PC-9 (cell line): ENCODE data around the gene RPTOR. TPM values are rescaled to one million over a fixed set of nuclear protein-coding genes. Genes with fewer than 3 reads are reported as not detected.

Source experiments
- BruUV-seq: library from RNA; stranded (reverse); fragments of 400-500 nt; replicated peaks from 2 replicates; lab custom pipeline; 2021; lab: Mats Ljungman, UMichigan
- CTCF ChIA-PET: fragments of 300-600 bp; sonication (Branson Sonifier 250); formaldehyde crosslinking; loops from one replicate; lab custom pipeline; 2022; ENCODE audit warnings: antibody characterized with exemption; lab: Charles Lee
- POLR2A ChIA-PET: fragments of 300-600 bp; sonication (Branson Sonifier 250); formaldehyde crosslinking; loops from one replicate; lab custom pipeline; 2022; ENCODE audit warnings: antibody characterized with exemption; ENCODE audit not compliant: unreplicated experiment; lab: Charles Lee
- DNase-seq, 2 experiments: peaks; one replicate each; pipeline versions ENCODE4 v3.0.0 to v3.0.0-alpha.2; 2015 to 2022; ENCODE audit warnings: mixed read lengths in 1 of 2
- H2AFZ ChIP-seq: fragments of 200-600 bp; sonication (generic); 2 replicates; pipeline ENCODE4 v1.8.1; 2017; ENCODE audit warnings: antibody characterized with exemption
- H3F3A ChIP-seq: fragments of 200-600 bp; sonication (generic); 2 replicates; pipeline ENCODE4 v1.8.1; 2017; ENCODE audit warnings: antibody characterized with exemption, mild to moderate bottlenecking, low read depth; ENCODE audit not compliant: insufficient read depth
- H3K27ac ChIP-seq: fragments of 200-600 bp; sonication (generic); 2 replicates; pipeline ENCODE4 v1.6.1; 2016; ENCODE audit warnings: mixed run types
- H3K27me3 ChIP-seq: fragments of 200-600 bp; sonication (generic); 2 replicates; pipeline ENCODE4 v1.6.1; 2016; ENCODE audit warnings: low read depth, mixed run types; ENCODE audit not compliant: insufficient read depth
- H3K36me3 ChIP-seq: fragments of 200-600 bp; sonication (generic); 2 replicates; pipeline ENCODE4 v1.6.1; 2016; ENCODE audit warnings: low read depth, mixed run types
- H3K4me1 ChIP-seq: fragments of 200-600 bp; sonication (generic); replicated peaks from 2 replicates; pipeline ENCODE4 v1.6.1; 2016; ENCODE audit warnings: mixed run types; ENCODE audit not compliant: insufficient read depth
- H3K4me2 ChIP-seq: fragments of 200-600 bp; sonication (generic); 2 replicates; pipeline ENCODE4 v1.6.1; 2017; ENCODE audit warnings: mixed run types
- H3K4me3 ChIP-seq: fragments of 200-600 bp; sonication (generic); 2 replicates; pipeline ENCODE4 v1.6.1; 2016; ENCODE audit warnings: mixed run types
- H3K79me2 ChIP-seq: fragments of 200-600 bp; sonication (generic); 2 replicates; pipeline ENCODE4 v1.6.1; 2017; ENCODE audit warnings: low read depth, mixed run types
- H3K9me2 ChIP-seq: fragments of 200-600 bp; sonication (generic); 2 replicates; pipeline ENCODE4 v1.8.1; 2017; ENCODE audit warnings: mild to moderate bottlenecking; ENCODE audit not compliant: insufficient read depth
- H3K9me3 ChIP-seq: fragments of 200-600 bp; sonication (generic); 2 replicates; pipeline ENCODE4 v1.8.1; 2016; ENCODE audit warnings: low read depth; ENCODE audit not compliant: insufficient read depth
- H4K20me1 ChIP-seq: fragments of 200-600 bp; sonication (generic); 2 replicates; pipeline ENCODE4 v1.8.1; 2017; ENCODE audit not compliant: insufficient read depth
- EZH2 ChIP-seq: fragments of 200-600 bp; sonication (generic); IDR thresholded peaks from 2 replicates; pipeline ENCODE4 v1.8.0; 2017; ENCODE audit warnings: antibody characterized with exemption, low read depth
- intact Hi-C: fragments of 100-400 bp; cut with micrococcal nuclease; formaldehyde crosslinking; loops from one replicate; pipeline ENCODE4 v1.10.0; 2022; ENCODE audit not compliant: unreplicated experiment
- total RNA-seq: library from RNA; stranded (reverse); gene quantifications from 2 replicates; pipeline ENCODE4 v1.2.3, GENCODE V29; 2021
- TF ChIP-seq, protein P1 (sequence below): fragments of 200-600 bp; sonication (generic); conservative IDR thresholded peaks from 2 replicates; pipeline ENCODE4 v1.6.1; 2017; ENCODE audit warnings: mixed run types, antibody characterized with exemption, mild to moderate bottlenecking, moderate library complexity

Gene RPTOR
- total RNA-seq, 1 experiment from 2014 or later: 50.8 TPM

DNA sequence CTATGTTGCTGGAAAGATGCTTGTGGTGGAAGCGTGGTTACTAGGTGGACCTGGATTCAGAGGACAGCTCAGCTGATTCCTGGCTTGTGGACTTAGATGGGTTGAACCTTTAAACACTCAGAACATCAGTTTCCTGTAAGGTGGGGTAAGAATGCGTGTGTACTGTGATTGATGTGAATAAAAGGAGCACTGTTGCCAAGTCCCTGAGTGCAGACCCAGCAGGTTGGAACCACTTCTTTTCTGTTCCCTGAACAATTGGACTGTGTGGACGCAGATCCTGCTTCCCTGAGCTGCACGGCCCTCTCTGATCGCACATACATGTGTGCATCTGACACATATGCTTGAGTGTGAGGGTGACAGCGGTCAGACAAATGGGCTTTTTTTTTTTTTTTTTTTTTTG lies 37.5 kb downstream of the RPTOR start:
- no peak overlapping the region for H3K4me3 ChIP-seq
- no peaks in the 10 kb centered on the region for H3K36me3 ChIP-seq
- no peaks in the 10 kb centered on the region for H3F3A ChIP-seq
- peaks cover 35% of the 10 kb centered on the region for H3K79me2 ChIP-seq
- no peak overlapping the region for H3K4me2 ChIP-seq
- TF ChIP-seq, protein P1, sequence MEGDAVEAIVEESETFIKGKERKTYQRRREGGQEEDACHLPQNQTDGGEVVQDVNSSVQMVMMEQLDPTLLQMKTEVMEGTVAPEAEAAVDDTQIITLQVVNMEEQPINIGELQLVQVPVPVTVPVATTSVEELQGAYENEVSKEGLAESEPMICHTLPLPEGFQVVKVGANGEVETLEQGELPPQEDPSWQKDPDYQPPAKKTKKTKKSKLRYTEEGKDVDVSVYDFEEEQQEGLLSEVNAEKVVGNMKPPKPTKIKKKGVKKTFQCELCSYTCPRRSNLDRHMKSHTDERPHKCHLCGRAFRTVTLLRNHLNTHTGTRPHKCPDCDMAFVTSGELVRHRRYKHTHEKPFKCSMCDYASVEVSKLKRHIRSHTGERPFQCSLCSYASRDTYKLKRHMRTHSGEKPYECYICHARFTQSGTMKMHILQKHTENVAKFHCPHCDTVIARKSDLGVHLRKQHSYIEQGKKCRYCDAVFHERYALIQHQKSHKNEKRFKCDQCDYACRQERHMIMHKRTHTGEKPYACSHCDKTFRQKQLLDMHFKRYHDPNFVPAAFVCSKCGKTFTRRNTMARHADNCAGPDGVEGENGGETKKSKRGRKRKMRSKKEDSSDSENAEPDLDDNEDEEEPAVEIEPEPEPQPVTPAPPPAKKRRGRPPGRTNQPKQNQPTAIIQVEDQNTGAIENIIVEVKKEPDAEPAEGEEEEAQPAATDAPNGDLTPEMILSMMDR: no peak
- TF ChIP-seq EZH2: no peak
- H3K9me2 ChIP-seq: no peaks in the 10 kb centered on the region
- POLR2A ChIA-PET: no interaction called here
- DNase-seq: no peak
- CTCF ChIA-PET: no interaction called here
- no TSS peak for BruUV-seq
- H4K20me1 ChIP-seq: peaks cover 33% of the 10 kb centered on the region
- no peak overlapping the region for H3K27ac ChIP-seq
- intact Hi-C loops: no loop called here
- no peaks in the 10 kb centered on the region for H3K9me3 ChIP-seq
- no peaks in the 10 kb centered on the region for H3K4me1 ChIP-seq
- no peak overlapping the region for H2AFZ ChIP-seq
- H3K27me3 ChIP-seq: no peaks in the 10 kb centered on the region

DNA sequence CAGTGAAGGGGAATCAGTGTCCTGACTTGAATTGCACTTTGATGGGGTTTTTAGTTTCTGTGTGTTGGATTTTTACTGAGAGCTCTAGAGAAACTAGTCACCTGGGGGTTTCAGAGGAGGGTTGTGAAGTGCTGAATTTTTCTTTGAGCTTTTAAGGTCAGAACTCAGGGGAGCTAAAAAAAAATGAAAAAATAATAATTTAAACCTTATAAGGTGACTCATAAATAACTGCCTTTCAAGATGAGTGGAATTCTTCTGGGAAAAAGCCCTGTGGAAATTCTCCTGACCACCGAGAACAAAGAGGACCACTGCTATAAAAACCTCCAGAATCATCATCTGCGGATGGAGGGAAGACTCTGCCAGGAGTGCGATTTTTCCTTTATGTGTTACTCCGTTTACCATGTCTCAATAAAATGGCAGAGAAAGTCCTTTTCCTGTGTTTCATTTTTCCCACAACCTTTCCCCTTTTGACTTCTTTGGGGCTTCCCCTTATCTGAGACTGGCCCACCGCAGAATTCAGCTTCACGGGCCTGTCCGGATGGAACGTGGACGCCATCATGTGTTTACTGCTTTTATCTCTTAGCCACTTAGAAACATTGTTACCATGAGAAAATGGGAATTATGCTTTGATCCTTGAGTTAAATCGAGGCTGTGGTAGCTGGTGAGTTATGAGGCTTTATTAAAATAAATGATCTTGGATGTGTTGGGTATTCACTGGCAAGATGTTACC lies 39.7 kb downstream of the RPTOR start:
- POLR2A ChIA-PET: no interaction called here

DNA sequence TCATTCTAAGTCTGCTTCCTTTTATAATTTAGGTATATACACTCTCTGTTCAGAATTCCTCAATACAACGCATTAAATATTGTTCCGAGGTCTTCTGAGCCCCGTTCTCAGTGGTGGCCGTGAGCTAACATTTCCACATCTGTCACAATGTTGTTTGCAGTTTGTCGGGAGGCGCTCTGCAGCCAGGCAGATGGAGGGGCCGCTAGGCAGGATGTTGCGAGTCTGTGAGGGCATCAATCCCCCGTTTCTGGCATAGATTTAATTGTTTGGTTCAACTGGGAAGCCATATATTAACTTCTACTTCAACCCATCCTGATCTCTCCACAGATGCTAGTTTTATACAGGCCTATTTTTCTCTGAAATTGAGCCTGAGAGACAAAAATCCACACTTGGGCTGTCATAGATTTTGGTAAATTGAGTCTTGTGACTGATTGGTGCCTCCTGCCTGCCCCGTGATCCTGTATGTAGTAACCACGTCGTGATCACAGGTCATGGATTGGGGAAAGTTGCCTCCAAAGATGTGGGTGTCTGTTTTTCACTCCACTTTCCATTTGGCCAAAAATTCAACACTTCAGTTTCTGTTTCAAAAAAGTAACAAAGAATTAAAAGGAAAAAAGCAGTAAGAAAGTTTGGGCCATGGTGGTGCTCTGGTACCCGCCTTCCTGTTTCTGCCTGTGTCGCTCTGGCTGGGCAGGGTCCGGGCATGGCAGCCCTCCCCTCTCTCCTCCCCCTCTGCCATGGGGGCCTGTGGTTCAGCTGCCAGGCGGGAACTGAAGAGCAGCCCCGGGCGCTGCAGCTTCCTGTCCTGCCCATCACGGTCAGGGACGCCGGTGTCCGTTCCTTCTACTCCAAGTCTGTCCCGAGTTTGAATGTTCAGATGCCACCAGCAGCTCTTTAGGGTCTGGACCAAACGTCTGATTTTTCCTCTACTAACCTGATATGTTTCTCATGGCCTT lies 41.5 kb downstream of the RPTOR start:
- Histone ChIP-seq H3K9me3 (no peaks in the 10 kb centered on the region), H3K4me2 (no peak overlapping the region), H2AFZ (no peak overlapping the region), H3K4me1 (no peaks in the 10 kb centered on the region), H3K9me2 (no peaks in the 10 kb centered on the region), H4K20me1 (peaks cover 25% of the 10 kb centered on the region), H3K27me3 (no peaks in the 10 kb centered on the region), H3K27ac (no peak overlapping the region), H3F3A (no peaks in the 10 kb centered on the region), H3K4me3 (no peak overlapping the region), H3K36me3 (no peaks in the 10 kb centered on the region), H3K79me2 (peaks cover 40% of the 10 kb centered on the region)
- no peak for TF ChIP-seq EZH2
- TF ChIP-seq, protein P1: no peak
- no TSS peak for BruUV-seq
- DNase-seq: no peak
- CTCF ChIA-PET: no interaction called here
- intact Hi-C loops: no loop called here
- POLR2A ChIA-PET: interaction anchor here (0.5 kb wide), 1 partner anchor 20 kb away, joined by 7 read pairs; no protein-coding TSS in a partner anchor

More for the DNA sequence above, 39.7 kb downstream of the RPTOR start:
- peaks cover 37% of the 10 kb centered on the region for H3K79me2 ChIP-seq
- H3K4me3 ChIP-seq: no peak overlapping the region
- no peaks in the 10 kb centered on the region for H3K36me3 ChIP-seq
- no peaks in the 10 kb centered on the region for H3K9me2 ChIP-seq
- H3K27ac ChIP-seq: no peak overlapping the region
- no peaks in the 10 kb centered on the region for H3K4me1 ChIP-seq
- H2AFZ ChIP-seq: no peak overlapping the region
- CTCF ChIA-PET: interaction anchor here (0.6 kb wide), 1 partner anchor 378 kb away, joined by 3 read pairs; no protein-coding TSS in a partner anchor
- H4K20me1 ChIP-seq: peaks cover 28% of the 10 kb centered on the region
- intact Hi-C loops: no loop called here
- no peaks in the 10 kb centered on the region for H3K9me3 ChIP-seq
- H3F3A ChIP-seq: no peaks in the 10 kb centered on the region
- H3K4me2 ChIP-seq: no peak overlapping the region
- no peaks in the 10 kb centered on the region for H3K27me3 ChIP-seq
- DNase-seq: no peak
- BruUV-seq: no TSS peak
- TF ChIP-seq, protein P1: no peak
- no peak for TF ChIP-seq EZH2
